Hindlimb muscle (tissue), 1 donor: Measurements from ENCODE around the gene NUBPL. TPM values are rescaled to one million over a fixed set of nuclear protein-coding genes. Genes with fewer than 3 reads are reported as not detected.
"Not testable (repeated sequence)": the region's sequence is repeated elsewhere in the genome, so short reads cannot be mapped to it uniquely, and the experiment has no call there.

Source experiments
- DNase-seq: peaks from one replicate; pipeline ENCODE4 v3.0.0-alpha.2; 2013
- polyA plus RNA-seq: library from polyadenylated mRNA; unstranded; fragments of 120-200 nt; gene quantifications from one replicate; pipeline ENCODE4 v1.2.1, GENCODE V29; 2013; ENCODE audit not compliant: insufficient read length

Gene NUBPL
- polyA plus RNA-seq, 1 donor: 8.8 TPM

DNA sequence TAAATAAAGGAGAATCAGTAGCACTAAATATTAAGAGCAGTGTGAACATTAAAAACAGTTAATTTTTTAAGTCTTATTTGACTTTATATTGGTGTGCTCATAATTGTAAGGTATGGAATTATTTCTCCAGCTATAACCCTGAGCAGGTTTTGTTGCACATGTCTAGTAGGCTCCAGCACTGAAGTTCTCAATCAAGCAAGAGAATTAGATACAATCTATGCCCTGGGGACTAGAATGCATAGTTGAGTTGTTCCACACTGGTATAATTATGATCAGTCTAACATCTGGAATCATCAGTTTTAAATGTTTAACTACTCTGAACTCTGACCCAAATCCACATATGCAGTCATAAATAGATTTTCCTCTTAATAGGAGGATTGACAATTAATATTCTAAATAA is 258.1 kb downstream of the NUBPL start:
- DNase-seq: no peak

DNA sequence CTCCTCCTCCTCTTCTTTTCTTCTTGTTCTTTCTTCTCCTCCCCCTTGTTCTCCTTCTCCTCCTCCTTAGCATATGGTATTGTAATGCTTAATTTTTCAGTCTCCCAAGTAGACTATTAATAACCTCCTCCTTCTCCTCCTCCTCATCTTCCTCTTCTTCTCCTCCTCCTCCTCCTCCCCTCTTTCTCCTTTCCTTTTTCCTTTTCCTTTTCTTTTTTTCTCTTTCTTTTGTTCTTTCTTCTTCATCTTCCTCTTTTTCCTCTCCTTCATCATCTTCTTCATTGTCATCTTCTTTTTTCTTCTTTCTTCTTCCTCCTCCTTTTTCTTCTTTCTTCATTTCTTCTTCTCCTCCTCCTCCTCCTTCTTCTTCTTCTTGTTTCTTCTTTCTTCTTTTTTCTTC is 264.3 kb downstream of the NUBPL start:
- DNase-seq: no peak

DNA sequence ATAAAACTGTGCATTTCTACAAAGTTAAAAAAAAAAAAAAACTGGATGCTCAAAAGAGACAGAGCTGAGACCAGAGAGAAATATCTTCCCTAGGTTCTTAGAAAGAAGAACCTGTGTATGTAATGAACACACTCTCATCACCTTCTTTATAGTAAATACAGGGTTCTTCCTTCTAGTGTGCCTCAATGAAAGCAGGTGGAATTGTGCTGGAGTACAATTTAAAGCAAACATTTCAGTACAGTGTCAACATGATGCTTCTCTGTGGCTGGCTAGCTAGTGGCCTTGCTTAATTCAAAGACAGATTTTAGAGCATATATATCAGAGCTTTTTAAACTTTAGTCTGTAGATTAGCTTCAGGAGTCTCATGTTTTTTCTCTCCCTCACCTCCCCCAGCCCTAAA is 266.1 kb downstream of the NUBPL start:
- DNase-seq: no peak

DNA sequence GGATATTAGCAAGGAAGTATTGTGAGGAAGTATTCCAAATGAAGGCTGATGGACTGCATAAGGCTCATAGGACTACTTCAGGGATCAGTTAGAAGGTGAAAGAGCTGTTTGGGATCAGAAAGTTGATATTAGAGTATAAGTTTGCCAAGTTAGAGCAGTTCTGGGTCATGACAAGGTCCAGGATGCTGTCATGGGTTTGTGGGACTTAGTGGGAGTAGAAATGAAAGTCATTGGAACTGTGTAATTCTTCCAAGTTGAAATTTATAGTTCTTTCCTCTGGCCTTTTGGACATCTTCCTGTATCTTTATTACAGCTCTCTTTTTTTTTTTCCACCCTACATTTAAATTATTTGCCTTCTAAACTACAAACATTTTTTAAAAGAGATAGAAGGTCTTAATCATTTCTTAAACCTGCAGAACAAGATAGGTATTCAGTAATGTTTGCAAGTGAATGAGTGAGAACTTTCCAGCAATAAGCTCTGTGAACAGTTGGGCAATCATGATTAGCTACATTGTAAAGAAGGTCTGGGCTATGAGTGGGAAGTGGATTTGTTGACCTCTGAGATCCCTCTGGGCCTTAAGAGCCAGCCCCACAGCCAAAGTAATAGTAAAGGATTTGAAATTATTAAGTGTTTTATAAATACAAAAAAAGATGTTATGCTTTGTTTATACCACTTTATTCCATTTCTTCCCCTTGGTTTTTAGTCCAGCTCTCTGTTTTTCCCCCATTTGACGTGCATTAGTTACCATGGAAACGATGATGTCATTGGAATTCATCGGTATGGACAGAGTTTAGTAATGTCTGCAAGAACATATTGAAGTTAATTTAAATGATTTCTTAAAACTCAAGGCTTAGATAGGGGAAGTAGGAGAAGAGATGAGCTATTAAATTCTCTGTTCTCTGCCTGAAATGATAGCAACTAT is 268.0 kb downstream of the NUBPL start:
- peak; percentile 78 for DNase-seq

DNA sequence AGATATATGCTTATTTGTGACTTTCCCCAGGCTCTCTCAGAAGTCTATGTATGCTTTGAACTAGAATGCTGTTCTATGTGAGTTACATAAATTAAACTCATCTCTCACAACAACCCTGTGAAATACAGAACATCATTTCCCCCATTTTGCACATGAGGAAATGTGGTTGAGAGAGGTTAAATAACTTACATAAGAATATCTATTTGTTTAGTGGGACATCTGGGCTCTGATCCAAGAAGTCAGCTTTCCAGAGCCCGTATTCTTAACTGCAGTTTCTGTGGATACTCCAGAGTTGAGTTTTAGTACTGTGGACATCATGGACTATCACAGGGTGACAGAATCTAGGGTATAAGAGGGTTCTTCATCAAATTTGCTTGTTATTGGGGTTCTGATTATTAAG is 273.4 kb downstream of the NUBPL start:
- peak; percentile 7 for DNase-seq

DNA sequence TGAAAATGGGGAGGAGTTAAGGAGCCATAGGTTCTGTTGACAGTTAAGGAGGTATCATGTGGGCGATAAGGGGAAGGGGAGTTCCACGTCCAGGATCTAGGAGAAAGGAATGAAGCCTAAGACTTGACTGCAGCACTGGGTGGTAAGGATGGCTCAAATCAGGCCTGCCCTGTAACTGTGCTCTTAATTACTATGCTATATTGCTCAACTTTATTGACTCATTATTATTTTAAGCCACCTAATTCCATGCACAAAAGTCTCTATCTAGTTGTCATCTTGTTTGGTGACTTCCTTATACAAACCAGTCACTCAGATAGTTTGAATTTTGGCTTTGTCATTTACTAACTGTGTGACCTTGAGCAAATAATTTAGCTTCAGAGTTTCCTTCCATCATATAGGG is 273.8 kb downstream of the NUBPL start:
- DNase-seq: no peak

DNA sequence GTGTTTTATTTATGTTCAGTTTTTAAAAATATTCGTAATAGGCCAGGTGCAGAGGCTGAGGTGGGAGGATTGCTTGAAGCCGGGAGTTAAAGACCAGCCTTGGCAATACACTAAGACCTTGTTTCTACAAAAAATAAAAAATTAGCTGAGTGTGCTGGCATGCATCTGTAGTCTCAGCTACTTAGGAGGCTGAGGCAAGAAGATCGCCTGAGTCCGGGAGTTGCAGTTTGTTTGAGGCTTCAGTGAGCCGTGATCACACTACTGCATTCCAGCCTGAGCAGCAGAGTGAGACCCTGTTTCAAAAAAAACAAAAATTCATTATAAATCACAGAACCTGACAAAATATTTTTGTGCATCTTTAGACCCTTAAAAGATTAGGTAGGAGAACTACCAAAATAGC is 275.8 kb downstream of the NUBPL start:
- no peak for DNase-seq

DNA sequence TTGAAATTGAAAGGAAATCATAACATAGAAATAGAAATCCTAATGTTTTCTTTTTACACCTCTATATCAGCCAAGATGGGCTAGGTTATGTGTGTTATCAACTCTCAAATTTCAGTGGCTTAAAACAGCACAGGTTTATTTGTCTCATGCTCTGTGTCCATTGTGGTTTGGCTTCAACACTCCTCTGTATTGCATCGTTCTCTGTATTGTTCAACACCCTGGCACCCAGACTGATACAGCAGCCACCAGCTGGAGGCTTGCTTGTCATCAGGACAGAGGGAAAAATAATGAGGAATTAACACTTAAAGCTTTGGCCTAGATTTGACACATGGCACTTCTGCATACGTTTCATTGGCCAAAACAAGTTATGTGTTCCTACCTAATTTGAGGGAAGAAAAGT is 281.7 kb downstream of the NUBPL start:
- DNase-seq: no peak

DNA sequence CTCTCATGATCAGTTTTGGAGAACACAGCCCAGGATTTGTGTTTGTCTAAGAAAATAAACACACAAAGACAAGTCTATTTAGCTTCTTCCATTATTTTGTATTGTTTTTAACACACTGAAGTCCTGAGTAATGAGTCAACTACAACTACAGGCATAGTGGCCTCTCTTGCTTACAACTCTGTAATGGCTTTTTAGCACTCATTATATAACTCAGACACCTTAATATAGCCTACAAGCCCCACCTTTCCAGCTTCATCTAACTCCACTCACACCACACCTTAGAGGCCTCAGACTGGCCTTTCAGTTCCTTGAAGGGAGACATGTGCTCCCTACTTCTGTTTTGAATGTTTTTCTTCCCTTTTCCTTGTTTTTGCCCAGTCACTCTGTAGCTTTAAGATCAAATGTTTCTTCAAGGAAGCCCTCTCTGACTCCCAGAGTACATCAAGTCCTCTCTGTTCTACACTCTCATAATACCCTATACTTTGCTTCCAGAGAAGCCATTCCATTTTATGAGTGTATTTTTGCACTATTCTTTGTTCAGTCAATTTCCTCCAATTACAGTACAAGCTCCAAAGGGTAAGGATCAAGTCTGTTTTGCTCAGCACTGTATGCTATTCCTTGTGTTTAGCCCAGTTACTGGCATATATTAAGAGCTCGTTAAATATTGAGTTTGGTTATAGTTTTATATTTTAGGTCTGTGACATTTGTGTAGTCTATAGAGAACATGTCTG is 282.3 kb downstream of the NUBPL start:
- no peak for DNase-seq

DNA sequence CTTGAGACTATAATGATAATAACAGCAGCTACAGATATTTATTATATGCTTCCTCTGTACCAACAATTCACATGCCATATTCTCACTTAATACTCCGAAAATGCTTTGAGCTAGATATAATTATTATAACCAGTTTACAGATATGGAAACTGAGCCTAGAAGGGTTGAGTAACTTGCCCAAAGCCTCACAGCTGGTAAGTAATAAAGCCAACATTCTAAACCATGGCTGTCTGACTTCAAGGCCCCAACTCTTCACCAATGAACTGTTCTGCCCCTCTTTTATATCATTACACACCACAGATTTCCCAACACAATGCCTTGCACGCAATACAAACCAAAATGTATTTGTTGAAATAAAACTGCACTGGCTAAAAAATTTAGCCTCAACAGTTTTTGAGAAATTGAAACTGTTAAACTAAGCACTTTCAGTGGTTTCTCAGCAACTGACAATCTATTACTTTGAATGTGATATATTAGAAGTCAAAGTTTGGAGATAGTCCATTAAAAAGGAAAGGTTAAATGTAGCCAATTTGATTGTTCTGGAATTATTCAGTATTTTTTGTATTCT is 293.4 kb downstream of the NUBPL start:
- DNase-seq: no peak

DNA sequence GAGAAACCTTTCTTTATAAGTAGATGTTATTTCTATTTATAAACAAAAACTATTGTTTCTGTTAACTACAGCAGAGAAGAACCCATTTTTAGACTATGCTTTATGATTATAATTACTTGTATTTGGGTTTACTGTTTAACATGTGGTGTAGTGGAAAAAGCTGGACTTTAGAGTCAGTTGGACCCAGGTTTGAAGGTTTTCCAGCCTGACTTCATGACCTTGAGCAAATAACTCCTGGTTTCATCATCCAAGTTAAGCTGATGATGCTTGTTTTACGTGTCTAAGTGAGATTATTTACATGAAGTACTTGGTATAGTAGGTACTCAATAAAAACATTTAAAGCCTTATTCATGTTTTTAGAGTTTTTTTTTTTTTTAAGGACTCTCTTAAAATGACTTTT is 294.1 kb downstream of the NUBPL start:
- DNase-seq: no peak

DNA sequence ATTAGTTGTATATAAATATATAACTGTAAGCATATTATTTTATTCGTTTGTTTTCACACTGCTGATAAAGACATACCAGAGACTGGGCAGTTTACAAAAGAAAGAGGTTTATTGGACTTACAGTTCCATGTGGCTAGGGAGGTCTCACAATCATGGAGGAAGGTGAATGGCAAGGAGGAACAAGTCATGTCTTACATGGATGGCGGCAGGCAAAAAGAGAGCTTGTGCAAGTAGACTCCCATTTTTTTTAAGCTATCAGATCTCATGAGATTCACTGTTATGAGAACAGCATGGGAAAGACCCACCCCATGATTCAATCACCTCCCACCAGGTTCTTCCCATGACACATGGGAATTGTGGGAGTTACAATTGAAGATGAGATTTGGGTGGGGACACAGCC is 294.8 kb downstream of the NUBPL start:
- DNase-seq: not testable (repeated sequence)

DNA sequence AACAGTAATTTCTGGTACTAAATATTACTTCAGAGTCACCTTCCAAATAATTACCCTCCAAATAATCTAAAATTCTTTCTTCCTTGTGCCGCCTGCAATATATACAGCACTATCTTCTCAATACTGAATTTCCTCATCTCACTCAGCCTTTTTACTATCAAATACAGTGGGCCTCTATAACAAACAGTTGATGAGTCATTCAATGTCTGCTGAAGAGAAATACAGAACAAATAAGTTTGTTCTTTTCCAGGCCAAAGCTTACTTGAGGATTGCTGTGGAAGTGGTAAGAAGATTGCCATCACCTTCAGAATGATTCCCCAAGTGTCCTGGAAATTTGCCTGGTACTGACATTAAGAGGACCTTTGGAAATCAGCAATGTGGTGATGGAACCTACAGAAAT is 297.7 kb downstream of the NUBPL start:
- no peak for DNase-seq

DNA sequence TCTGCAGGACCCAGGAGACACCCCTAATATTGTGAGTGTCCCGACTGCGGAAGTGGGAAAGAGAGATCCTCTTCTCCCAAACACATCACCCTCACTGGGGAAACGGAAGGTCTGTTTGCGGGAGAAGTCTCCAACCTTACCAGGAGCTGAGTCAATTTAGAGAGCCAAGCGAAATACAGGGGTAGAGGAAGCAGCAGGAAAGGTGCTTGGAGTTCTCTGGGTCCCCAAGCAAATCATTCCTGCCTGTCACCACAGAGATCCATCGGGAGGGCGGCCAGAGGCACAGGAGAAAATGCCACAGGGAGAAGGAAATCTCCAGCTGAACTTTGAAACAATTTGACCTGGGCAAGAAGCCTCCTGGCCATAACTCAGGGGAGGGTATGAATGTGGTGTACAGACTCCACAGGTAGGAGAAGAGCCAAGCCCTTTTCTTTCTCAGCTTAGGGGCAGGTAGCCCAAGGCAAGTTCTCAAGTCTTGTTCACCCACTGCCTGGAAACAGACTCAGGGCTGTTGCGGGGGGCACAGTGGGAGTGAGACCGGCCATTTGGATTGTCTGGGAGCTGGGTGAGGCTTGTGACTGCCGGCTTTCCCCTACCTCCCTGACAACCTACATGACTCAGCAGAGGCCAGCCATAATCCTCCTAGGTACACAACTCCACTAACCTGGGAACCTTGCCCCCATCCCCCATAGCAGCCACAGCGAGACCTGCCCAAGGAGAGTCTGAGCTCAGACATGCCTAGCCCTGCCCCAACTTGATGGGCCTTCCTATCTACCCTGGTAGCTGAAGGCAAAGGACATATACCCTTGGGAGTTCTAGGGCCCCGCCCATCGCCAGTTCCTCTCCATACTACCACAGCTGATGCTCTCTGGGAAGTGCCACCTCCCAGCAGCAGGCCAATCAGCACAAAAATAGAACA is 304.0 kb downstream of the NUBPL start:
- DNase-seq: no peak

DNA sequence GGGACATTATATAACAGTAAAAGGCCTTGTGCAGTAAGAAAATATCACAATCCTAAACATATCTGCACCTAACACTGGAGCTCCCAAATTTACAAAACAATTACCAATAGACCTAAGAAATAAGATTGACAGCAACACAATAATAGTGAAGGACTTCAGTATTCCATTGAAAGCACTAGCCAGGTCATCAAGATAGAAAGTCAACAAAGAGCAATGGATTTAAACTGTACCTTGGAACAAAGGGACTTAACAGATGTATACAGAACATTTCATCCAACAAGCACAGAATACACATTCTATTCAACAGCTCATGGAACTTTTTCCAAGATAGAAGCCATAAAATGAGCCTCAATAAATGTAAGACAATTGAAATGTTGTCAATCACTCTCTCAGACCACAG is 306.4 kb downstream of the NUBPL start:
- no peak for DNase-seq

DNA sequence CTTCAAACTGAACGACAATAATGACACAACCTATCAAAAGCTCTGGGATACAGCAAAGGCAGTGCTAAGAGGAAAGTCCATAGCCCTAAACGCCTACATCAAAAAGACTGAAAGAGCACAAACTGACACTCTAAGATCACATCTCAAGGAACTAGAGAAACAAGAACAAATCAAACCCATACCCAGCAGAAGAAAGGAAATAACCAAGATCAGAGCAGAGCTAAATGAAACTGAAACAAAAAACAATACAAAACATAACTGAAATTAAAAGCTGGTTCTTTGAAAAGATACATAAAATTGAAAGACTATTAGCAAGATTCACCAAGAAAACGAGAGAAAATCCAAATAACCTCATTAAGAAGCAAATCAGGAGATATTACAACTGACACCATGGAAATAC is 306.9 kb downstream of the NUBPL start:
- DNase-seq: not testable (repeated sequence)

DNA sequence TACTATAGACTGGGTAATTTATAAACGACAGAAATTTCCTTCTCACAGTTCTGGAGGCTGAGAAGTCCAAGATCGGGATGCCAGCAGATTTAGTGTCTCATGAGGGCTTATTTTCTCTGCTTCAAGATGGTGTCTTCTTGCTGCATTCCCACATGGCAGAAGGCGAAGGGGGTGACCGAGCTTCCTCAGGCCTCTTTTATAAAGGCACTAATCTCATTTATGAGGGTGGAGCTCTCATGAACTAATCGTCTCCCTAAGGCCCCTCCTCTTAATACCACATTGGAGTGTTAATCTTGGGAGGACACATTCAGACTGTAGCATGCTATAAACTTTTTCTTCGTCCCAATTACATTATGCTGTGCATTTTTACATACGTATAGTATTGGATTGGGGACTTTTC is 315.5 kb downstream of the NUBPL start:
- DNase-seq: no peak

DNA sequence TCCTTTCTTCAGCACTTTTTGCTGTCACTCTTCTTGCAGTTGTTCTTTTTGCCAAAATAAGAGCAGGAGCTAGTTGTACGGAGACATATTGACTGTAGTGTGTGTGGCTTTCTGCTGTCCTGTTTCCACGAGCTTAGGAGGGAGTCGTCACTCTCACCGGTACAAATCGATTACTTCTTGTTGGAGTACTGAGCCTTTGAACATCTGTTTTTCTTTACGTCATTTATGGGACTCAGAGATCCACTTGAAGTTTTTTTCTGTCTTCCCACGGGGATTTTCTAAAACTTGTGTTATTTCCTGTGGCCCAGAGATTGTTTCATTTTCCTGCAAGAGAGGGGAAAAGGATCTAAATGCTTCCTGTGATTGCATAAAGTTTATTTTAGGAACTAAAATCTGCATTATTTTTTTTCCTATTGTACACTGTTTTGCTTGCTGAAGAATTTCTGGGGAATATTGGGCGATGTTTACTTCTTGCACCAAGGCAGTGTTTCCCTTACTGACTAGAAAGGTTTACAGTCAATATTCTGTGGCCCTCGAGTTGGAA is 316.1 kb downstream of the NUBPL start:
- peak; percentile 68 for DNase-seq

DNA sequence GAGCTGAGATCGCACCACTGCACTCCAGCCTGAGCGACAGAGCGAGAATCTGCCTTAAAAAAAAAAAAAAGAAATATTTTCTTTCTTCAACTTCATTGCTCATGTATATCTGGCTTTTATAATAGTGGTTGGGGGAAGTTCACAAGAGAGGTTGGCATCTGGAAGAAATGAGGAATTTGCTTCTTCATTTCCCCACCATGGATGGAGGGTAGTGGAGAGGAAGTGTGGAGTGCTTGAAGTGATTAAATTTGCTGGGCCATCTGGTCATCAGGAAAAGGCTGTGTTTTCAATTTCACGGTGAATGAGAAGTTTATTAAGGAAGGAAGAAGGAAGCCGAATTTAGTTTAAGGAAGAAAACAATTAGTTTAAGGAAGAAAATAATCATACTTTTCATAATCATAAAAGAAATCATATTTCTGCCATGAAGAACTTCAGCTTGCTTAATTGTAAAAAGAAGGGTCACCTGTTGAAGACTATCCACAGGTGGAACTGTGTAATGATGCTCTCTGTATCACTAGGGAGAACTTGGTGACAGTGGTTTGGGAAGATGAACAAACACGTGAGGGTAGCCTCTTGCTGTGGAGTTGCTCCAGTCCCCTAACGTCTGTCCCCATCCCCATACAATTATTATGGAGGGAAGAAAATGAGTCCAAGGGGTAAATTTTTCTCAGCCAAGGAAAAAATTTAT is 318.6 kb downstream of the NUBPL start:
- no peak for DNase-seq

DNA sequence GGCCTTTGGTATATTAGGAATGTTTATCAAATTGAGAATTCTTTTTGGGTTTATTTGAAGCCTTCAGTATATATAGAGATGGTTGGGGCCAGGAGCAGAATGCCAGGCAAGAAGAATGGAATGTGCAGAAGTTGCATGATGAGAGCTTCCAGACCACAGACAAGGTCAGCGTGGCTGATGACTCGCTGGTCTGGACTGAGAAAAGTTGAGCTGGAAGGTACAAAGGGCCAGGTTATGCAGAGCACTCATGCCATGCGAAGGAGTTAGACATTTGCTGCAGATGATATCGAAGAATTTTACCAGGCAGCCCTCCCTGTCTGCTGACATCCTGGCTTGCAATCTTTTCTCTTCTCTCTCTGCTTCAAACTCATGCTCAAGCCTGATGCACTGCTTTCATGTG is 319.7 kb downstream of the NUBPL start:
- no peak for DNase-seq

DNA sequence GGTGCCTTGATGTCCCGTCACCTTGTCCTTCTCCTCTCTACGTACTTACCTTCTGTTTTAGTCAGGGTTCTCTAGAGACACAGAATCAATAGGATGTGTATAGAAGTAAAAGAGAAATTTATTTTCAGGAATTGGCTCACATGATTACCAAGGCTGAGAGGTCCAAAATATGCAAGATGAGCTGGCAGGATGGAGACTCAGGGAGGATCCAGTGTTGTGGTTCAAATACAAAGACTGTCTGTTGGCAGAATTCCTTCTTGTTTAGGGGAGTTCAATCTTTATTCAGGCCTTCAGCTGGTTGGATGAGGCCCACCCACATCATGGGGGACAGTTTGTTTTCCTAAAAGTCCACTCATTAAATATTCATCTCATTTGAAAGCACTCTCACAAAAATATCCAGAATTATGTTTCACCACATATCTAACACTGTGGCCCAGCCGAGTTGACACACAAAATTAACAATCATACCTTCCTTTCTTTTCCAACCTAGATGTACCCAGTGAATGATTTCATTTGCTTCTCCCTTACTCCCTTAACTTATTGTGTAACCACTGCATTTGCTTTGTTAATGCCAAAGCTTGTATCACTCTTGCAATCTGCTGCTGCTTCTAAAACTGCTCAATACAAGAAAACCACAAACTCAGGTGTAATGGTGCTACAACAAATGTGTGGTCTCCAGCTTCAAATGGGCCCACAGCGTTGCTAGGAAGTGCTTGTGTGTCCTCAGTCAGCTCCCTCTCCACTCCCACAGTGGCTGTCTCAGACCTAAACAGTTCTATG is 320.5 kb downstream of the NUBPL start:
- DNase-seq: no peak
